ENCODE data around the gene AEBP1. TPM values are rescaled to one million over a fixed set of nuclear protein-coding genes. Genes with fewer than 3 reads are reported as not detected.

AEBP1 gene
- total RNA-seq, 1 donor from 2014 or later, result 81.1 TPM

DNA sequence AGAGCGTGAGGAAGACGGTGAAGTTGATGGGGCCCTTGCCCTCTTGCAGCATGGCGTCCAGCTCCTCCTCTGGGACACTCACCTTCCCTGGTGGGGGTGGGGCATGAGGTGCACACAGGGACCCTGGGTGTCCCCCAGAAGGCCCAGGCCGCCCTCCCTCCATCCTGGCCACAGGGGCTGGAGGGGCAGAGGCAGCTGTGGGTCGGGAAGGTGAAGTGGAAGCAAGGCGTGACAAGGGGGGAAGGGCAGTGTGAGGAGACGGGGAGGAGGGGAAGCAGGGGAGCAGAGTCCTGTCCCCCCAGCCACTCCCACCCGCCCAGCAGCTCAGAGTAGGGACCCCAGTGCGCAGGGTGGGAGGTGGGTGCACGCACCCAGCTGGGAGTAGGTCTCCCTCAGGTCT lies 36.2 kb downstream of the AEBP1 start:
- TF ChIP-seq, protein P1, sequence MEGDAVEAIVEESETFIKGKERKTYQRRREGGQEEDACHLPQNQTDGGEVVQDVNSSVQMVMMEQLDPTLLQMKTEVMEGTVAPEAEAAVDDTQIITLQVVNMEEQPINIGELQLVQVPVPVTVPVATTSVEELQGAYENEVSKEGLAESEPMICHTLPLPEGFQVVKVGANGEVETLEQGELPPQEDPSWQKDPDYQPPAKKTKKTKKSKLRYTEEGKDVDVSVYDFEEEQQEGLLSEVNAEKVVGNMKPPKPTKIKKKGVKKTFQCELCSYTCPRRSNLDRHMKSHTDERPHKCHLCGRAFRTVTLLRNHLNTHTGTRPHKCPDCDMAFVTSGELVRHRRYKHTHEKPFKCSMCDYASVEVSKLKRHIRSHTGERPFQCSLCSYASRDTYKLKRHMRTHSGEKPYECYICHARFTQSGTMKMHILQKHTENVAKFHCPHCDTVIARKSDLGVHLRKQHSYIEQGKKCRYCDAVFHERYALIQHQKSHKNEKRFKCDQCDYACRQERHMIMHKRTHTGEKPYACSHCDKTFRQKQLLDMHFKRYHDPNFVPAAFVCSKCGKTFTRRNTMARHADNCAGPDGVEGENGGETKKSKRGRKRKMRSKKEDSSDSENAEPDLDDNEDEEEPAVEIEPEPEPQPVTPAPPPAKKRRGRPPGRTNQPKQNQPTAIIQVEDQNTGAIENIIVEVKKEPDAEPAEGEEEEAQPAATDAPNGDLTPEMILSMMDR (IDR thresholded peaks at IDR 0.05; ENCODE audit: insufficient read depth, low read length, poor library complexity, severe bottlenecking), result no peak
- no peak overlapping the region for H3K4me3 ChIP-seq (ENCODE audit: low read depth, low read length)
- H3K27me3 ChIP-seq (ENCODE audit: control insufficient read depth, insufficient read depth, low read length), result peaks cover 20% of the 10 kb centered on the region
- DNase-seq (ENCODE audit: low read depth), result no peak
- H3K36me3 ChIP-seq (ENCODE audit: control insufficient read depth, insufficient read depth, low read length), result no peaks in the 10 kb centered on the region

DNA sequence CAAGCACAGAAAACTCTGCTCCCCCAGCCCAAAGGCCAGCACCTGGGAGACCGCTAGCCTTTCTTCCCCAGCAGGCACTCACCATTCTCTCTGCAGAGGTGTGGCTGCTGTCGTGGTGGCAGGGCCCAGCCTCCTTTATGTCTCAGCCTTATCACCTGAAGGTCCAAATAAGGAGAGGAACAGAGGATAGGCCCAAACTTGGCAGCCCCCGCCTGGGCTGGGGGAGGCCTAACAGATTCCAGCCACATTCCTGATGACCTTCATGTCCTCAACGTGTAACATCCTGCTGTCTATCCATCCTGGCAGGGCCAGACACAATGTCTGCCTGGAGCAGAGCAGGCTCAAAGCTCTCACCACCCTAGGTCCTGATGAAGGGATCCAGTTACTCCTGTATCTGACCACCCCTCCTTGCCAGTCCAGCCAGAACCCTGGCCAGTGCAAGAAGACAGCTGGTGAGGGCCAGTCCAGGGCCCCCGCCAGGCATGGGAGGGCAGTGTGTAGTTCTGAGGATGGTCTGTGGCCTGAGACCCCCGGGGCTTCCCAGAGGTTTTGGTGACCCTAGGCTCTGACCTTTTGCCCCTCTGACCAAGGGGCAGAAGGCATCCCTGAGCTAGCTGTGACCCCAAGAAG lies 37.2 kb downstream of the AEBP1 start, which contains the start of gene MYL7:
MYL7 (minus strand) TSS at position 112 of the 630 bp plus-strand sequence; CDS start at position 85, 27 bp downstream.
- TF ChIP-seq, protein P1 (IDR thresholded peaks at IDR 0.05; ENCODE audit: insufficient read depth, low read length, poor library complexity, severe bottlenecking), result no peak
- no peak for DNase-seq (ENCODE audit: low read depth)
- H3K36me3 ChIP-seq (ENCODE audit: control insufficient read depth, insufficient read depth, low read length), result no peaks in the 10 kb centered on the region
- no peak within 1 kb of the TSS for H3K4me3 ChIP-seq (ENCODE audit: low read depth, low read length)
- H3K27me3 ChIP-seq (ENCODE audit: control insufficient read depth, insufficient read depth, low read length), result peaks cover 27% of the 10 kb centered on the region

- DNase-seq (ENCODE audit: low read depth), result no peak
- TF ChIP-seq, protein P1 (IDR thresholded peaks at IDR 0.05; ENCODE audit: insufficient read depth, low read length, poor library complexity, severe bottlenecking), result no peak
- Histone ChIP-seq H3K27me3 (ENCODE audit: control insufficient read depth, insufficient read depth, low read length) (peaks cover 31% of the 10 kb centered on the region), H3K4me3 (ENCODE audit: low read depth, low read length) (no peak overlapping the region), H3K36me3 (ENCODE audit: control insufficient read depth, insufficient read depth, low read length) (no peaks in the 10 kb centered on the region)
Measured at GRCh38 chr7:44142028-44142427, 37.9 kb downstream of the AEBP1 start.

- TF ChIP-seq, protein P1 (IDR thresholded peaks at IDR 0.05; ENCODE audit: insufficient read depth, low read length, poor library complexity, severe bottlenecking), result no peak
- no peak for DNase-seq (ENCODE audit: low read depth)
- Histone ChIP-seq H3K27me3 (ENCODE audit: control insufficient read depth, insufficient read depth, low read length) (peaks cover 30% of the 10 kb centered on the region), H3K36me3 (ENCODE audit: control insufficient read depth, insufficient read depth, low read length) (no peaks in the 10 kb centered on the region), H3K4me3 (ENCODE audit: low read depth, low read length) (no peak overlapping the region)
Measured at GRCh38 chr7:44143646-44144250, 39.6 kb downstream of the AEBP1 start.

- TF ChIP-seq, protein P1 (IDR thresholded peaks at IDR 0.05; ENCODE audit: insufficient read depth, low read length, poor library complexity, severe bottlenecking), result no peak
- no peak for DNase-seq (ENCODE audit: low read depth)
- Histone ChIP-seq H3K36me3 (ENCODE audit: control insufficient read depth, insufficient read depth, low read length) (no peaks in the 10 kb centered on the region), H3K4me3 (ENCODE audit: low read depth, low read length) (no peak overlapping the region), H3K27me3 (ENCODE audit: control insufficient read depth, insufficient read depth, low read length) (peaks cover 30% of the 10 kb centered on the region)
Measured at GRCh38 chr7:44144426-44144967, 40.4 kb downstream of the AEBP1 start.
